ACC112 (cell line): ENCODE data around the gene ZNF613.
A peak's percentile ranks its signal among the peaks of the same experiment; 100 is the strongest.
"Not testable (repeated sequence)": the region's sequence is repeated elsewhere in the genome, so short reads cannot be mapped to it uniquely, and the experiment has no call there.

ENCODE experiments used
- H2AFZ ChIP-seq: fragments of 200-600 bp; sonication (generic); one replicate; pipeline ENCODE4 v1.6.0; 2017; ENCODE audit warnings: antibody characterized with exemption, low read length; ENCODE audit not compliant: unreplicated experiment
- H3K27ac ChIP-seq: fragments of 200-600 bp; sonication (generic); 2 replicates; pipeline ENCODE4 v1.5.1; 2014; ENCODE audit warnings: low read depth, mild to moderate bottlenecking, antibody characterized with exemption, low read length, moderate library complexity
- H3K27me3 ChIP-seq: fragments of 200-600 bp; sonication (generic); 2 replicates; pipeline ENCODE4 v1.6.1; 2014; ENCODE audit warnings: mild to moderate bottlenecking, antibody characterized with exemption, low read length, moderate library complexity, mixed read lengths; ENCODE audit not compliant: insufficient read depth
- H3K36me3 ChIP-seq: fragments of 200-600 bp; sonication (generic); 2 replicates; pipeline ENCODE4 v1.6.1; 2016; ENCODE audit warnings: mild to moderate bottlenecking, antibody characterized with exemption, low read length, moderate library complexity, mixed read lengths; ENCODE audit not compliant: insufficient read depth
- H3K4me1 ChIP-seq: fragments of 200-600 bp; sonication (generic); one replicate; pipeline ENCODE4 v1.6.1; 2016; ENCODE audit warnings: low read length, mixed read lengths; ENCODE audit not compliant: insufficient read depth, unreplicated experiment, control insufficient read depth
- H3K4me3 ChIP-seq: fragments of 200-600 bp; sonication (generic); 2 replicates; pipeline ENCODE4 v1.5.1; 2014; ENCODE audit warnings: mild to moderate bottlenecking, low read depth, low read length
- H3K79me2 ChIP-seq: fragments of 200-600 bp; sonication (generic); one replicate; pipeline ENCODE4 v1.6.0; 2016; ENCODE audit warnings: low read length; ENCODE audit not compliant: control insufficient read depth, unreplicated experiment, insufficient read depth

ZNF613 gene

DNA sequence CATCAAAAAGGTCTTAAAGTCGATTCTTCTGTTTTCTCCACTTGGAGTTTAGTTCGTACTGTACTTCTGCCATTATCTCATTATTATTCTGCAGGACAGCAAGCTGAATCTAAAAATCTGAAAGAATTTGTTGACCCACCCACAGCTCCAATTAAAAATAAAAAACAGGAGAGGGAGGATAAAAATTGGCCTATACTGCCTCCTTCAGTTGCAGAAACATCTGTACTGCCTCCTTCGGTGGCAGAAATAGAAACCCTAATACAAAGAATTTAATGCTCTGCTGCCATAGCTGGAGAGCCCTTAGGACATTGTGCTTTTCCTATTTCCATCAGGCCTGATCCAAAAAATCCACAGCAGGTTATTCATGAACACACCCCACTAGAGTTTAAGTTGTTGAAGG, 49.6 kb downstream of the ZNF613 start:
- H3K27me3 ChIP-seq: no peaks in the 10 kb centered on the region
- H3K4me1 ChIP-seq: no peaks in the 10 kb centered on the region
- H3K36me3 ChIP-seq: peaks cover 34% of the 10 kb centered on the region
- no peak overlapping the region for H3K4me3 ChIP-seq
- no peak overlapping the region for H3K27ac ChIP-seq
- peaks cover 6% of the 10 kb centered on the region for H3K79me2 ChIP-seq
- H2AFZ ChIP-seq: no peak overlapping the region

- H3K36me3 ChIP-seq: peaks cover 34% of the 10 kb centered on the region
- no peak overlapping the region for H3K4me3 ChIP-seq
- no peaks in the 10 kb centered on the region for H3K4me1 ChIP-seq
- no peak overlapping the region for H3K27ac ChIP-seq
- no peak overlapping the region for H2AFZ ChIP-seq
- peaks cover 9% of the 10 kb centered on the region for H3K79me2 ChIP-seq
- H3K27me3 ChIP-seq: no peaks in the 10 kb centered on the region
These were observed 50.1 kb downstream of the ZNF613 start for GRCh38 chr19:51977346-51977745.

DNA sequence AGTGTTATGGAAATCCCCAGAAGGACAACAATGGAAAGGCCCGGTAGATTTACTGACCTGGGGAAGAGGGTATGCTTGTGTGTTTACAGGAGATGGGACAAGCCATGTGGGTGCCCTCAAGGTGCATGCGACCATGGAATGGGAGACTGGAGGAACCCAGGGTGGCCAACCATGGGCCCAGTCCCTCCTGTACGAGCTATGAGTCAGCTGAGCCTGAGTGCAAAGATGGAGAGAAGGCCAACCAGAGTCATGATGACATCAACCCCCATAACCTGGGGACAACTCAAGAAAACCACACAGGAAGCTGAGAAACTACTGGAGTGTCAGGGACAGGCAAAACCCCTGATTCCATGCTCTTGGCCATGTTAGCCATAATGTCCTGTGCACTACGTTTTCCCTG, 51.6 kb downstream of the ZNF613 start:
- H3K79me2 ChIP-seq: peaks cover 12% of the 10 kb centered on the region
- no peak overlapping the region for H3K4me3 ChIP-seq
- no peak overlapping the region for H2AFZ ChIP-seq
- H3K4me1 ChIP-seq: no peaks in the 10 kb centered on the region
- peaks cover 25% of the 10 kb centered on the region for H3K36me3 ChIP-seq
- no peak overlapping the region for H3K27ac ChIP-seq
- no peaks in the 10 kb centered on the region for H3K27me3 ChIP-seq

DNA sequence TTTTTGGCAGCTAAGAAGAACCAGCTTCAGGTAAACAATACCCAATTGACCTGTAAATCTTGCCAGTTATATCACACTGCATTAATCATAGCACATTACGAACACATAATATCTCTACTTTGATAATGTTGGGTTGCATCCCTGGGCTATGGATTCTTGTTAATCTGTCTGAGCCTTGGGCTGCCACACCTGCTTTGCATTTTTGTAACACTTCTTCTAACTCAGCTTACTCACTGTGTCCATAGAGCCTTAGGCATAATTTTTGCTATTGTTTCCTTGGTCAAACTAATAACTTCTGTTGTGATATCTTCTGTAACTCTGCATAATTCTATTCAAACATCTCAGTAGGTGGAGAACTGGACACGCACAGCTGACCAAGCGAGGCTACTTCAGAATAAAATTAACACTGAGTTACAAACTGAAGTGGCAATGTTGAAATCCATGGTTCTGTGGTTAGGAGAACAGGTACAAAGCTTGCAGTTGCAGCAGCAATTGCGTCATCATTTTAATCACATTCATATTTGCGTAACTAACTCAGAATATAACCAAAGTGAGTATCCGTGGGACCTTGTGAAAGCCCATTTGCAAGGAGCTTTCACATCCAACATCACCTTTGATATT, 53.0 kb downstream of the ZNF613 start:
- Histone ChIP-seq H3K4me3 (no peak overlapping the region), H3K27ac (no peak overlapping the region), H3K79me2 (peaks cover 20% of the 10 kb centered on the region), H2AFZ (no peak overlapping the region), H3K36me3 (peaks cover 17% of the 10 kb centered on the region), H3K27me3 (no peaks in the 10 kb centered on the region), H3K4me1 (no peaks in the 10 kb centered on the region)

DNA sequence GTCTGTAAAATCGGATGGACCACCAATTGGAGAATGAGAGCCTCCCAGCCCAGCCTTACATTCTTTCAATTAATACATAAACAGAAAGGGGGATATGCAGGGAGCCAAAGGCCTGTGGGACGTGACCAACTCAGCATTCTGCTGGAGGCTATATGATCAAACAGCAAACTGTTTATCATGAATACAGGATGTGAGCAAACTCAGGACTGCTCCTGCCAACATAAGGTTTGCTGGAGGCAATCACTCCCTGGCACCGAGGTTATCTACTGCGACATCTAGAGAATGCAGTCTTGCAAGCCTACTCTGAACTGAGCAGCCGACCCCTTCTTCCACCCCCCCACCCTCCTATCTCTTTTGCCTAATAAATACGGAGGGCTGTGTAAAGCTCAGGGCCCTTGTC, 53.7 kb downstream of the ZNF613 start:
- H3K4me3 ChIP-seq, H2AFZ ChIP-seq, H3K27me3 ChIP-seq, H3K4me1 ChIP-seq, H3K27ac ChIP-seq: not testable (repeated sequence)
- H3K36me3 ChIP-seq: peaks cover 17% of the 10 kb centered on the region
- peaks cover 26% of the 10 kb centered on the region for H3K79me2 ChIP-seq

DNA sequence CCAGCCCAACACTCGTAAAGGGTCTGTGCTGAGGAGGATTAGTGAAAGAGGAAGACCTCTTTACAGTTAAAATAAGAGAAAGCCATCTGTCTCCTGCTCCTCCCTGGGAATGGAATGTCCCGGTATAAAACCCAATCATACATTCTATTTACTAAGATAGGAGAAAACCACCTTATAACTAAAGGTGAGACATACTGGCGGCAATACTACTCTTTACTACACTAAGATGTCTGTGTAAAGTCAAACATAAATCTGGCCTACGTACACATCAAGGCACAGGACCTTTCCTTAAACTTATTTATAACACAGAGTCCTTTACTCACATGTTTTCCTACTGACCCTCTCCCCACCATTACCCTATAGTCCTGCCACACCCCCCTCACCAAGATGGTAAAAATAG, 56.1 kb downstream of the ZNF613 start:
- no peak overlapping the region for H3K27ac ChIP-seq
- H2AFZ ChIP-seq: no peak overlapping the region
- H3K27me3 ChIP-seq: no peaks in the 10 kb centered on the region
- H3K4me3 ChIP-seq: no peak overlapping the region
- H3K4me1 ChIP-seq: no peaks in the 10 kb centered on the region
- H3K36me3 ChIP-seq: peaks cover 17% of the 10 kb centered on the region
- peaks cover 32% of the 10 kb centered on the region for H3K79me2 ChIP-seq

DNA sequence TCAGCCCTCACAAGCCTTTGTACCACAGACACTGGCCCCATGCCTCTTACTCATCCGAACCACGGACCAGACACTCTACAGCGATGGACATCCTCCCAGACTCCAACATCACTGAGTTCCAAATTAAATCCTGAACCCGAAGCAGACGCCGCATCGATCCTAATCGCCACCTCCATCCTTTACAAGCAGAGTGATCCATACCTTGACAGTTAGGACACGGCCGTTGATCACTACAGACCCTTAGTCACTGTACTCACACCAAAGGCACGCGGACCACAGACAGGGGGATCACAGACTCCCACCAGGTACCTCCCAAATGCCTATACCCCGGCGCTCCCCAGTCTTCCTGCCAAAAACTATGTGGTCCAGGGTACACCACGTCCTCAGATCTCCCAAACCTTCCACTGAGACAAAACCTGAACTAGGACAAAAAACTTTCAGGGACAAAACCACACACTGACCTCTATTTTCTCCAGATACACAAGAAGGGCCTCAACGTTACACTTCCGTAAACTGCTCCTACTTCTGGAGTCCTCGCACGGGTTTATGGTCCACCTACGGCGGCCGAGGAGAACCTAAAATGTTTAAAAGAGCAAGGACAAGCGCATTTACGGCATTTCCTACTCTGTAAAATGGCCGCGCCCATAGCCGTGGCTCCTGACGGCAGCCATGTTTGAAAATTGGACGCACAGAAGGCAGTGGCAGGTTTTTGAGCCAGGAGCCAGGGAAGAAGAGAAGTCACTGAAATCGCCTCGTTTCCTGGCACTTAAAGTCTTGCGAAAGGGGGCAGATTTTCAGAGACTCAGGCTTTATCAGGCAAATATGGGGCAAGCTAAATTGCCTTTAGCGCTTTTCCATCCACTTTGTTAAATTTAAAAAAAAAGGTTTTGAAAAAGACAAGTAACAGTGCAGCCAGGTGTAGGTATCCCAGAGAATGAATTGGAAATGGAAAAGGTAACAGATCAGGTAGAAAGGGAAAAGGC, 59.3 kb downstream of the ZNF613 start, which contains the start of gene ZNF350:
ZNF350 (minus strand) TSS at position 532 of the 983 bp plus-strand sequence. CDS start 12,480 bp downstream, outside the sequence.
- Histone ChIP-seq H3K27ac (peak within 1 kb of the TSS; percentile 52; the same call in 1 of the 2 replicates), H3K27me3 (no peaks in the 10 kb centered on the region), H3K36me3 (peaks cover 1% of the 10 kb centered on the region), H2AFZ (peak within 1 kb of the TSS; percentile 84), H3K4me3 (peak within 1 kb of the TSS; percentile 96), H3K79me2 (peaks cover 27% of the 10 kb centered on the region), H3K4me1 (no peaks in the 10 kb centered on the region)

DNA sequence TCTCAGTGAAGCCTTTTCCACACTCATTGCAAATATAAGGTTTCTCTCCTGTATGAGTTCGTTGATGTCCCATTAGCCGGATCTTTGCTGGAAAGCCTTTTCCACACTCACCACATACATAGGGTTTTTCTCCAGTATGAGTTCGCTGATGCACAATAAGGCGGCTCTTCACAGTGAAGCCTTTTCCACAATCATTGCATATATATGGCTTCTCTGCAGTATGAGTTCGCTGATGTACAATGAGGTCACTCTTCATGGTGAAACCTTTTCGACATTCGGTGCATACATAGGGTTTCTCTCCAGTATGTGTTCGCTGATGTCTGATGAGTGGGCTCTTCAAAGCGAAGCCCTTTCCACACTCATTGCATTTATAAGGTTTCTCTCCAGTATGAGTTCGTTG, 66.2 kb downstream of the ZNF613 start:
- Histone ChIP-seq H3K4me3 (no peak overlapping the region), H3K27me3 (no peaks in the 10 kb centered on the region), H3K27ac (no peak overlapping the region), H3K36me3 (peaks cover 42% of the 10 kb centered on the region), H3K4me1 (no peaks in the 10 kb centered on the region), H3K79me2 (no peaks in the 10 kb centered on the region), H2AFZ (no peak overlapping the region)

- H3K79me2 ChIP-seq: no peaks in the 10 kb centered on the region
- H3K27me3 ChIP-seq: no peaks in the 10 kb centered on the region
- H3K4me1 ChIP-seq: no peaks in the 10 kb centered on the region
- peaks cover 46% of the 10 kb centered on the region for H3K36me3 ChIP-seq
- no peak overlapping the region for H3K27ac ChIP-seq
- no peak overlapping the region for H3K4me3 ChIP-seq
- H2AFZ ChIP-seq: no peak overlapping the region
These were observed 66.9 kb downstream of the ZNF613 start for GRCh38 chr19:51994048-51994644.
